Endothelial cell of umbilical vein (primary cell): ENCODE results near the gene YTHDF2. TPM values are rescaled to one million over a fixed set of nuclear protein-coding genes. Genes with fewer than 3 reads are reported as not detected.
"Not testable (repeated sequence)": the region's sequence is repeated elsewhere in the genome, so short reads cannot be mapped to it uniquely, and the experiment has no call there.

Experiments used
- Bru-seq: library from RNA; stranded (reverse); fragments of 400-500 nt; gene quantifications from one replicate; lab custom pipeline; 2021; lab: Mats Ljungman, UMichigan
- BruChase-seq, 2 experiments: library from RNA; stranded (reverse); fragments of 400-500 nt; gene quantifications; one replicate each; lab custom pipeline; 2021; lab: Mats Ljungman, UMichigan
- BruUV-seq: library from RNA; stranded (reverse); fragments of 400-500 nt; replicated peaks from 2 replicates; lab custom pipeline; 2021; lab: Mats Ljungman, UMichigan
- CTCF ChIA-PET: fragments of 300-600, 350-600 bp; sonication (Branson Sonifier 250); formaldehyde crosslinking; loops from one replicate; lab custom pipeline; 2021; ENCODE audit warnings: antibody characterized with exemption, inconsistent platforms; lab: Charles Lee
- POLR2A ChIA-PET: fragments of 300-600, 350-600 bp; sonication (Branson Sonifier 250); formaldehyde crosslinking; loops from one replicate; lab custom pipeline; 2021; ENCODE audit warnings: antibody characterized with exemption, inconsistent platforms; lab: Charles Lee
- DNase-seq: peaks from one replicate; pipeline ENCODE4 v3.0.0-alpha.2; 2011; ENCODE audit warnings: low read depth, low spot score
- FAIRE-seq: peaks from 2 replicates; lab custom pipeline; 2011; peaks lifted over from hg19 to GRCh38; lab: Jason Lieb, UNC
- H2AFZ ChIP-seq: 2 replicates; pipeline ENCODE4 v1.6.0; 2012; ENCODE audit warnings: low read depth, low read length, control low read depth, inconsistent platforms
- H3K27ac ChIP-seq: 2 replicates; pipeline ENCODE4 v1.5.1; 2011; ENCODE audit warnings: low read depth, mild to moderate bottlenecking, control low read depth, low read length, moderate library complexity; ENCODE audit not compliant: insufficient read depth
- H3K27me3 ChIP-seq, 2 experiments: 2 replicates each; pipeline versions ENCODE4 v1.6.0 to v1.6.1; 2011; ENCODE audit warnings: low read length in 2 of 2, mixed read lengths in 1 of 2; ENCODE audit not compliant: control insufficient read depth in 2 of 2, insufficient read depth in 2 of 2
- H3K36me3 ChIP-seq, 2 experiments: 2 replicates in 1 of 2; 3 replicates in 1 of 2; pipeline ENCODE4 v1.5.1; 2011; ENCODE audit warnings: low read length in 2 of 2, mild to moderate bottlenecking in 1 of 2, moderate library complexity in 1 of 2; ENCODE audit not compliant: control insufficient read depth in 2 of 2, insufficient read depth in 2 of 2; ENCODE audit errors: extremely low read depth in 1 of 2
- H3K4me1 ChIP-seq: 3 replicates; pipeline ENCODE4 v1.5.1; 2011; ENCODE audit warnings: mild to moderate bottlenecking, low read length; ENCODE audit not compliant: control insufficient read depth, insufficient read depth; ENCODE audit errors: extremely low read depth
- H3K4me2 ChIP-seq: 2 replicates; pipeline ENCODE4 v1.6.1; 2011; ENCODE audit warnings: low read length, control low read depth, mixed read lengths; ENCODE audit not compliant: insufficient read depth
- H3K4me3 ChIP-seq, 3 experiments: fragments of 200-600 bp in 1 of 3; sonication (generic), shearing (Covaris generic) in 1 of 3; replicated peaks in 1 of 3; 2 replicates each; pipeline ENCODE4 v1.5.1; 2011 to 2016; ENCODE audit warnings: control low read depth in 3 of 3, low read length in 3 of 3, mild to moderate bottlenecking in 2 of 3, inconsistent platforms in 1 of 3, low read depth in 1 of 3, moderate library complexity in 1 of 3; ENCODE audit not compliant: insufficient read depth in 1 of 3
- H3K79me2 ChIP-seq: 2 replicates; pipeline ENCODE4 v1.6.0; 2012; ENCODE audit warnings: low read length, inconsistent platforms; ENCODE audit not compliant: control insufficient read depth, insufficient read depth
- H3K9ac ChIP-seq: replicated peaks from 2 replicates; pipeline ENCODE3; 2011; ENCODE audit warnings: low read length, control low read depth; ENCODE audit not compliant: insufficient read depth; ENCODE audit errors: extremely low read depth
- H3K9me1 ChIP-seq: replicated peaks from 3 replicates; pipeline ENCODE4 v1.6.0; 2011; ENCODE audit warnings: mild to moderate bottlenecking, low read length; ENCODE audit not compliant: control insufficient read depth, insufficient read depth; ENCODE audit errors: extremely low read depth
- H3K9me3 ChIP-seq: replicated peaks from 2 replicates; pipeline ENCODE4 v1.5.1; 2012; ENCODE audit warnings: low read length, inconsistent platforms; ENCODE audit not compliant: control insufficient read depth, insufficient read depth
- H4K20me1 ChIP-seq: replicated peaks from 2 replicates; pipeline ENCODE3; 2011; ENCODE audit warnings: mild to moderate bottlenecking, low read length; ENCODE audit not compliant: control insufficient read depth, insufficient read depth; ENCODE audit errors: extremely low read depth
- CTCF ChIP-seq, 2 donors: IDR thresholded peaks; 1 replicate in 1 of 2; 2 replicates in 1 of 2; pipeline ENCODE4 v1.5.1; 2011; ENCODE audit warnings: low read length in 2 of 2, mild to moderate bottlenecking in 2 of 2, moderate library complexity in 2 of 2, control low read depth in 1 of 2, inconsistent platforms in 1 of 2, low read depth in 1 of 2; ENCODE audit not compliant: insufficient read depth in 1 of 2; ENCODE audit errors: extremely low read depth in 1 of 2
- EZH2 ChIP-seq: IDR thresholded peaks from 2 replicates; pipeline ENCODE4 v1.6.1; 2012; ENCODE audit warnings: borderline replicate concordance, low read depth, mild to moderate bottlenecking, moderate library complexity, low read length, inconsistent platforms; ENCODE audit not compliant: severe bottlenecking
- FOS ChIP-seq: IDR thresholded peaks from 2 replicates; pipeline ENCODE4 v1.6.1; 2011; ENCODE audit warnings: mild to moderate bottlenecking, low read length, moderate library complexity, borderline replicate concordance; ENCODE audit not compliant: insufficient read depth
- GATA2 ChIP-seq: IDR thresholded peaks from 2 replicates; pipeline ENCODE4 v1.7.0; 2011; ENCODE audit warnings: low read depth, mild to moderate bottlenecking, moderate library complexity, mixed read lengths, low read length; ENCODE audit not compliant: insufficient read length, insufficient read depth
- JUN ChIP-seq: IDR thresholded peaks from 2 replicates; pipeline ENCODE4 v1.6.1; 2011; ENCODE audit warnings: borderline replicate concordance, low read depth; ENCODE audit not compliant: insufficient read length, insufficient read depth
- MAX ChIP-seq: IDR thresholded peaks from 2 replicates; pipeline ENCODE4 v1.6.1; 2011; ENCODE audit not compliant: insufficient read depth, insufficient read length
- MYC ChIP-seq: IDR thresholded peaks from one replicate; pipeline ENCODE4 v1.6.1; 2011; ENCODE audit warnings: mild to moderate bottlenecking, low read depth, low read length
- POLR2A ChIP-seq: IDR thresholded peaks from 2 replicates; pipeline ENCODE4 v1.6.1; 2012; ENCODE audit warnings: low read depth, mild to moderate bottlenecking, control low read depth, low read length
- POLR2AphosphoS5 ChIP-seq: IDR thresholded peaks from 2 replicates; pipeline ENCODE4 v1.6.1; 2012; ENCODE audit warnings: low read depth, mild to moderate bottlenecking, control low read depth, low read length, moderate library complexity; ENCODE audit not compliant: insufficient read depth
- dilution Hi-C: fragments of 300-500 bp; cut with MboI; formaldehyde crosslinking; loops from one replicate; pipeline ENCODE4 v1.15.0; 2019; ENCODE audit warnings: low sequenced_read_pairs; ENCODE audit not compliant: extremely low pct_ligation_motif_present
- intact Hi-C: fragments of 100-400 bp; cut with micrococcal nuclease; formaldehyde crosslinking; loops from one replicate; pipeline ENCODE4 v1.10.0; 2022
- long read RNA-seq: library from polyadenylated mRNA; stranded (forward); transcript quantifications from one replicate; pipeline ENCODE4 v2.0.0, GENCODE V29; 2021
- polyA minus RNA-seq, 3 experiments: library from RNA; depleted of rRNA, polyadenylated mRNA; stranded (reverse); fragments of >200 nt; gene quantifications; 1 replicate in 1 of 3; 2 replicates in 2 of 3; pipeline ENCODE4 v1.2.3, GENCODE V29; 2011
- polyA plus RNA-seq, 4 experiments: library from polyadenylated mRNA; depleted of rRNA in 3 of 4; stranded (reverse) in 3 of 4; unstranded in 1 of 4; fragments of >200 nt; gene quantifications; 2 replicates each; pipeline versions ENCODE4 v1.2.1 to v1.2.3, GENCODE V29; 2011 to 2012; ENCODE audit warnings: missing spikeins in 1 of 4
- total RNA-seq: library from RNA; stranded (reverse); gene quantifications from 2 replicates; pipeline ENCODE4 v1.2.3, GENCODE V29; 2021

The YTHDF2 gene
- total RNA-seq (101 and 105 TPM in 2 replicates), polyA plus RNA-seq (72.4 and 73.6 TPM in 2 replicates), polyA minus RNA-seq (226 and 237 TPM in 2 replicates), Bru-seq, nascent RNA (percentile 97 among the genes with signal in this experiment), BruChase-seq, experiment 1, labeled RNA remaining after a 6-hour chase (percentile 94 among the genes with signal in this experiment), BruChase-seq, experiment 2, labeled RNA remaining after a 2-hour chase (percentile 97 among the genes with signal in this experiment)
- 76.7 and 81.7 TPM in 2 replicates for polyA plus RNA-seq (2011; cell fraction: cytosol; rRNA removed)
- polyA plus RNA-seq (2011; cell fraction: nucleus; rRNA removed), result 68.4 and 75.6 TPM in 2 replicates
- 62.3 and 92.5 TPM in 2 replicates for polyA plus RNA-seq (2012)
- 65.3 TPM for polyA minus RNA-seq (2011; cell fraction: cytosol; rRNA and poly(A)+ RNA removed)
- 56.2 and 66.6 TPM in 2 replicates for polyA minus RNA-seq (2011; cell fraction: nucleus; rRNA and poly(A)+ RNA removed)
- long read RNA-seq, transcript YTHDF2-206 (4 exons, 2,594 nt), result minor isoform, 8 of 356 reads
- long read RNA-seq, transcript YTHDF2-201 (5 exons, 2,925 nt), result major isoform, 295 of 356 reads
- long read RNA-seq, partial matches to known transcripts, result 9 of 356 reads
- long read RNA-seq, other reads (novel, unspliced or antisense), result 43 of 356 reads

- H3K27me3 ChIP-seq, result no peaks in the 10 kb centered on the region
- POLR2A ChIA-PET, result interaction anchor here (0.6 to 2.1 kb wide), 10 partner anchors 10 to 445 kb away, joined by 3 to 23 read pairs (median 6); partner anchors contain the start of genes GMEB1, RNU11, SRSF4 and TAF12
- H3K4me1 ChIP-seq, result peaks cover 29% of the 10 kb centered on the region
- peak; percentile 61 for TF ChIP-seq POLR2A
- peak; percentile 67 for TF ChIP-seq POLR2AphosphoS5
- peak; percentile 95 for TF ChIP-seq CTCF (IDR thresholded peaks at IDR 0.05; ENCODE audit: extremely low read depth in 1 of 2, insufficient read depth in 1 of 2, low read depth in 1 of 2, low read length in 2 of 2)
- TF ChIP-seq JUN, result no peak
- TF ChIP-seq GATA2, result no peak
- no peak for TF ChIP-seq MYC
- TF ChIP-seq EZH2, result no peak
- TF ChIP-seq MAX, result no peak
- TF ChIP-seq FOS, result peak; percentile 15
- peak within 1 kb of the TSS; percentile 85 for H3K27ac ChIP-seq
- H3K9me1 ChIP-seq, result no peaks in the 10 kb centered on the region
- FAIRE-seq (peak; percentile 86), DNase-seq (peak; percentile 95)
- intact Hi-C loops (loop anchor here (1.0 to 5.0 kb wide), 3 partner anchors 68 to 219 kb away; partner anchors contain the start of genes GMEB1 and RNU11), dilution Hi-C loops (no loop called here)
- BruUV-seq, result no TSS peak
- peak within 1 kb of the TSS; percentile 82 to 95 (median 92) for H3K4me3 ChIP-seq
- H3K4me2 ChIP-seq, result peak within 1 kb of the TSS; percentile 99
- peaks cover 49% of the 10 kb centered on the region for H3K79me2 ChIP-seq
- no peaks in the 10 kb centered on the region for H3K9me3 ChIP-seq
- H3K36me3 ChIP-seq, result peaks cover 4 to 10% of the 10 kb centered on the region in 2 experiments
- peak within 1 kb of the TSS; percentile 75 for H2AFZ ChIP-seq
- peak within 1 kb of the TSS; percentile 98 for H3K9ac ChIP-seq
- CTCF ChIA-PET, result interaction anchor here (0.5 to 3.5 kb wide), 35 partner anchors 8 to 350 kb away, joined by 3 to 34 read pairs (median 4); partner anchors contain the start of genes GMEB1, RNU11 and TAF12
- no peaks in the 10 kb centered on the region for H4K20me1 ChIP-seq
These were observed at the start of gene YTHDF2 for GRCh38 chr1:28736450-28737306. TSS of gene YTHDF2 (plus strand) at chr1:28736940. CDS start at chr1:28737121, 181 bp downstream.

GRCh38 chr1:28691627-28692026, 45.1 kb upstream of the YTHDF2 start:
- H3K79me2 ChIP-seq, H3K4me3 ChIP-seq, dilution Hi-C loops, BruUV-seq, H3K9me3 ChIP-seq, H3K9me1 ChIP-seq, POLR2A ChIA-PET, H3K9ac ChIP-seq, DNase-seq, H3K27ac ChIP-seq, H3K4me1 ChIP-seq, H4K20me1 ChIP-seq, H3K4me2 ChIP-seq, H3K27me3 ChIP-seq, FAIRE-seq, intact Hi-C loops, H3K36me3 ChIP-seq, H2AFZ ChIP-seq: not testable (repeated sequence)
- CTCF ChIA-PET, result interaction anchor here (1.5 kb wide), 1 partner anchor 9 kb away, joined by 4 read pairs; no protein-coding TSS in a partner anchor
